GF-D8 (cell line): Measurements from ENCODE around the gene SAMD11.

Experiments used
- DNase-seq: peaks from one replicate; lab custom pipeline; 2025; lab: John Stamatoyannopoulos, UW

Gene SAMD11

GRCh38 chr1:932776-933602 is 9.3 kb downstream of the SAMD11 start:
- DNase-seq: no peak

GRCh38 chr1:933603-933940 is 9.8 kb downstream of the SAMD11 start:
- DNase-seq: no peak

- DNase-seq: no peak
Measured at GRCh38 chr1:934991-935750, 11.4 kb downstream of the SAMD11 start.

GRCh38 chr1:935751-936231 is 12.1 kb downstream of the SAMD11 start:
- no peak for DNase-seq

GRCh38 chr1:936348-937264 is 12.9 kb downstream of the SAMD11 start:
- DNase-seq: no peak

GRCh38 chr1:937521-937920 is 13.8 kb downstream of the SAMD11 start:
- DNase-seq: no peak

GRCh38 chr1:938088-938683 is 14.5 kb downstream of the SAMD11 start:
- no peak for DNase-seq

- no peak for DNase-seq
Measured at GRCh38 chr1:938711-939489, 15.2 kb downstream of the SAMD11 start.

DNA sequence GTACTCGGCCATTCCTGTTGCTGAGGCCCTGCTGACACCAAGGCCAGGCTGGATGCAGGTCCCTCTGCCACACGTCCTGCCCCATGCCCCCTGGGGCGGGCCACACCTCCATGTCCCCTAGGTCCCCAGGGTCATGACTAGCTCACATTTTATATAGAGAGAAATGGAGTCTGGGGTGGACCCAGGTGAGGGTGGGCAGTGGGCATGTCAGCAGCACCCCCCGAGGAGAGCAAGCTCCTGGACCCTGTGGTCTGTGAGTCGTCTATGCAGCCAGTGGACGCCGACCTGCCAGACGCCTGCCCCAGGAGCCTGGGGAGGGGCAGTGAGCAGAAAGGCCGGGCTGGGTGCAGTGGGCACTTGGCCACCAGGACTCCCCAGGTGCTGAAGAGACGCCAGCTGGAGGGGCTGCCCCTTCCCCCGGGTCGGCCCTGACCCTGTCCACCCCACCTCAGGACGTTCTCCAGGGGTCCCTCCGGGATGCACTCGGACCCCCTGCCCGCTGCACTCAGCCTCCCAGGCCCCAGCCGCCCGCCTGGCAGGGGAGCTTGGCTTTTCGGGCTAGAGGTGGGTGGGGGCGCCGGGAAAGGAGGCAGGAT is 15.9 kb downstream of the SAMD11 start:
- DNase-seq: no peak

GRCh38 chr1:940107-941014 is 16.6 kb downstream of the SAMD11 start:
- no peak for DNase-seq

DNA sequence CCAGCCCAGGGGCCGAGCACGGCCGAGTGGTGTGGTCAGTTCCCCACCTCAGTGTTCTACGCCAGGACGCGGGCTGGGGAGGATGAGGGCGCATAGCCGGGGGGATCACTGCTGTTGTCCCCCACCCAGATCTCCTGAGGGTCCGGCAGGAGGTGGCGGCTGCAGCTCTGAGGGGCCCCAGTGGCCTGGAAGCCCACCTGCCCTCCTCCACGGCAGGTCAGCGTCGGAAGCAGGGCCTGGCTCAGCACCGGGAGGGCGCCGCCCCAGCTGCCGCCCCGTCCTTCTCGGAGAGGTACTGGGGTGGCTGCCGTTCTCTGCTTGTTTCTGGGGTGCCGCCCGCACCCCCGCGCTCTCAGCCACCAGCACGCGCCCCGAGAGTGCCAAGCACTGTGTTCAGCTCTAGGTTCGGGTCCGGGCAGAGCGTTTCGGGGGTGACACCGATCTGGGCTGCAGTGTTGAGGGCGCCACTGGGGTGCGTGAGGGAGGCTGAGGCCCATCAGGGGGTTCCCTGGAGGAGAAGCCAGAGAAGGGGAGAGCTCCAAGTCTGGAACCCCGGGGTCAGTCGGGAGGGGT is 17.4 kb downstream of the SAMD11 start:
- DNase-seq: no peak

- DNase-seq: no peak
Measured at GRCh38 chr1:941588-942383, 18.1 kb downstream of the SAMD11 start.

GRCh38 chr1:942411-942821 is 18.7 kb downstream of the SAMD11 start:
- DNase-seq: no peak

- no peak for DNase-seq
Measured at GRCh38 chr1:942864-943533, 19.3 kb downstream of the SAMD11 start.

DNA sequence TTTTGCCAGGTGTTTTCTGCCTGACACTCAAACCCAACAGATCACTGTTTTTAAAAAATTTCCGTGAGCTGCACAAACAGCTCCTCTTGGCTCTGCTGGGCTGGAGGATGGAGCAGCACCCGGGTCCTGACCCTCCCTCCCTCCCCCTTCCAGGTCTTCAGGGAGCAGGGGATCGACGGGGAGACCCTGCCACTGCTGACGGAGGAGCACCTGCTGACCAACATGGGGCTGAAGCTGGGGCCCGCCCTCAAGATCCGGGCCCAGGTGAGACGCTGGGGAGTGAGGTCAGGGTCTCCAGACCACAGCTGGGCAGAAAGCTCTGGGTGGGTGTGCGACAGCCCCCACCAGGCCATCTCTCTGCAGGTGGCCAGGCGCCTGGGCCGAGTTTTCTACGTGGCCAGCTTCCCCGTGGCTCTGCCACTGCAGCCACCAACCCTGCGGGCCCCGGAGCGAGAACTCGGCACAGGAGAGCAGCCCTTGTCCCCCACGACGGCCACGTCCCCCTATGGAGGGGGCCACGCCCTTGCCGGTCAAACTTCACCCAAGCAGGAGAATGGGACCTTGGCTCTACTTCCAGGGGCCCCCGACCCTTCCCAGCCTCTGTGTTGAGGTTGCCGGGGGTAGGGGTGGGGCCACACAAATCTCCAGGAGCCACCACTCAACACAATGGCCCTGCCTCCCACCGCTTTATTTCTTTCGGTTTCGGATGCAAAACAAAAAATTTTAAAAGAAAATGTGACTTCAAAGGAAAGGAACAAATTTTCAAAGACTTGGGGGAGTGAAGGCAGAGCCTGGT is 20.0 kb downstream of the SAMD11 start:
- no peak for DNase-seq

- no peak for DNase-seq
Measured at GRCh38 chr1:944341-945325, 20.9 kb downstream of the SAMD11 start.
